Measurements from ENCODE around the gene OR51G2. TPM values are rescaled to one million over a fixed set of nuclear protein-coding genes. Genes with fewer than 3 reads are reported as not detected.
"Not testable (repeated sequence)": the region's sequence is repeated elsewhere in the genome, so short reads cannot be mapped to it uniquely, and the experiment has no call there.

Gene OR51G2, protein sequence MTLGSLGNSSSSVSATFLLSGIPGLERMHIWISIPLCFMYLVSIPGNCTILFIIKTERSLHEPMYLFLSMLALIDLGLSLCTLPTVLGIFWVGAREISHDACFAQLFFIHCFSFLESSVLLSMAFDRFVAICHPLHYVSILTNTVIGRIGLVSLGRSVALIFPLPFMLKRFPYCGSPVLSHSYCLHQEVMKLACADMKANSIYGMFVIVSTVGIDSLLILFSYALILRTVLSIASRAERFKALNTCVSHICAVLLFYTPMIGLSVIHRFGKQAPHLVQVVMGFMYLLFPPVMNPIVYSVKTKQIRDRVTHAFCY
- total RNA-seq, result not detected

DNA sequence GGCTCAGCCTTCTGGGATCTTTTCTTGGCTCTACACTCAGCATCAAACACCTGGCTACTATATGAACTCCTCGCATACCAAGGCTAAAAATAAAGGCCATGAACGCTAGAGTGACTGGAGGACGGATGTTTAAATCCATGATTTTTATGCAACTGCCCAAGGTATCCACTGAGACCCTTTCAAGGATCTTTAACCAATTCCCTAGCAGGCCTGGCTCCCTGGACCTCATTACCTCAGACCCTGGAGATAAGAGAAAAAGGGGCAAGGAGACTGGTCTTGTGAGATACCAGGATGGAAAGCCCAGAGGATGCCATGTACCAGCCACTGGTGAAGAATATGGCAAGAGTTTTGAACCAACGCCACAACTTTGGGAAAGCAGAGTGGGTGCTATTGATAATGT is at the start of gene OR51G2:
Gene OR51G2, minus strand, starts transcription at position 101 of the 400 bp plus-strand sequence. CDS start 3,687 bp downstream, outside the sequence.
- no peak within 1 kb of the TSS for H3K4me3 Mint-ChIP-seq
- H3K4me1 Mint-ChIP-seq, result no peaks in the 10 kb centered on the region
- ChIA-PET CTCF (no interaction called here), POLR2A (no interaction called here)
- H3K9me3 Mint-ChIP-seq, result no peaks in the 10 kb centered on the region
- H3K27ac Mint-ChIP-seq, result no peak within 1 kb of the TSS
- DNase-seq, result no peak
- H3K27me3 Mint-ChIP-seq, result no peaks in the 10 kb centered on the region
- H3K36me3 Mint-ChIP-seq (ENCODE audit: low read depth), result no peaks in the 10 kb centered on the region

DNA sequence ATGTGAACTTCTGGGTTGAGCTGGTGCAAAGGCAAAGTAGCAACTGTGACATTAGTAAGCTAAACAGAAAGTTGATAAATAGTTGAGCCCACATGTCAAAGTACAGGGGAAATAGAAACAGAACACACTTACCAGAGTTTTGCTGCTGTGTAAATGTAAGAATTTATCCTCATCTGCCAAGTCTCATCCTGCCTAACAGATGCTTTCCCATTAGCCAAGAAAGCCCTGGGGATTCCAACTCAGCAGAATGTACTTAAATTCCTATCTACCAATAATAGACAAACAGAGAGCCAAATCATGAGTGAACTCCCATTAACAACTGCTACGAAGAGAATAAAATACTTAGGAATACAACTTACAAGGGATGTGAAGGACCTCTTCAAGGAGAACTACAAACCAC is 43.7 kb upstream of the OR51G2 start:
- H3K9me3 Mint-ChIP-seq, result peaks cover 2% of the 10 kb centered on the region
- POLR2A ChIA-PET, result no interaction called here
- H3K27me3 Mint-ChIP-seq, result no peaks in the 10 kb centered on the region
- H3K4me1 Mint-ChIP-seq, result no peaks in the 10 kb centered on the region
- no peak for DNase-seq
- H3K36me3 Mint-ChIP-seq (ENCODE audit: low read depth), result no peaks in the 10 kb centered on the region
- H3K4me3 Mint-ChIP-seq, result no peak overlapping the region
- no peak overlapping the region for H3K27ac Mint-ChIP-seq
- CTCF ChIA-PET, result no interaction called here

DNA sequence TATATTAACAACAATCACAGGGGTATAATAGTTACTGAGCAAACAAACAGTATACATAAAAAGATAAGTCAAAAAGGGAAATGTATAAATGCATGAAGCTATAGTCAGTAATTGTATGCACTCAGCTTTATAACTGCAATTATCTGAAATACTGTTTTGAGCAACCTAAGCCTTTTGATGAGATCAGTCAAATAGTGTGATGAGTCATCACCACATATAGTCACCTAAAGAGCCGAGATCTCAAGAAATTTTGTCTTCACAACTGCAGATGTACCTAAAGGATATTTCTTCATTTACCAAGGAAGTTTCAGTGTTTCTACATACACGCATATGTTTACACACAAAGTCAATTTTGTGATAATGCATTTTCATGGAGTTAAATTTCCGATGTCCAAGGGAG is 41.7 kb upstream of the OR51G2 start:
- Mint-ChIP-seq H3K4me1 (no peaks in the 10 kb centered on the region), H3K4me3 (no peak overlapping the region), H3K27ac (no peak overlapping the region), H3K27me3 (no peaks in the 10 kb centered on the region), H3K9me3 (peaks cover 2% of the 10 kb centered on the region), H3K36me3 (ENCODE audit: low read depth) (no peaks in the 10 kb centered on the region)
- POLR2A ChIA-PET, result no interaction called here
- DNase-seq, result no peak
- CTCF ChIA-PET, result no interaction called here

DNA sequence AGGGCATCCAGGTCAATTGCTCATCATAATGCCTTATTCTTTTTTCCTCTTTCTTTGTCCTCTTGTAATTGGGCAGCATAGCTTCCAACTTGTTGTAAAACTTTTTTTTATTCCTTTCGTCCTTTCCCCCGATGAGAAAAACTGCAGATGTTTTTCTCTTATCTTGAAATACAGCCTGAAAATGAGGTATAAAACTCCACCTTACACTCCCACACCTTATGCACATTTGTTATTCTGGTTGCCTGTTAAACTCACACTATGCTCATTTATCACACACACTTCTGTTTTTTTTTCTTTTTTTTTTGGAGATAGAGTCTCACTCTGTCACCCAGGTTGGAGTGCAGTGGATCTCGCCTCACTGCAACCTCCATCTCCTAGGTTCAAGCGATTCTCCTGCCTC is 38.2 kb upstream of the OR51G2 start:
- no peak for DNase-seq
- ChIA-PET CTCF (no interaction called here), POLR2A (no interaction called here)
- Mint-ChIP-seq H3K9me3 (peaks cover 2% of the 10 kb centered on the region), H3K4me1 (no peaks in the 10 kb centered on the region), H3K27ac (no peak overlapping the region), H3K27me3 (no peaks in the 10 kb centered on the region), H3K4me3 (no peak overlapping the region), H3K36me3 (ENCODE audit: low read depth) (no peaks in the 10 kb centered on the region)

DNA sequence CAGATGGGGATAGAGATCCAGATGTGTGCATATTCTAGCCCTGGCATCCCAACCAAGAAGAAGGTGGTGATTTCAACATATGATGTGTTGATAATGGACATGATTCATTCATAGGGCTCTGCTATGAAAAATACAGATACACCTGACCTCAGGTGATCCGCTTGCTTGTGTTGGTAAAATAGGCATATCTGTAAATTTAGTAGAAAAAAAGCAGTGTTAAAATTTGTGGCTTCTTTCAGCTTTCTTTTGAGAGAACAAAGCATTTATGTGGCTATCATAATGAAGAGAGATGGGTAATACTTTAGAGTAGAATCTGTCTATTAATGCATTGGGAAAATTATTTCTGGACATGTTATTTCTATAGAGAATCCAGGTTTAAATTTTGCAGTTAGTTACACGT is 36.5 kb upstream of the OR51G2 start, which contains the start of gene OR51A2:
Gene OR51A2, minus strand, starts transcription at position 101 of the 400 bp plus-strand sequence. Its CDS starts 0 bp downstream, at position 101.
- H3K36me3 Mint-ChIP-seq (ENCODE audit: low read depth); H3K27ac Mint-ChIP-seq; DNase-seq; H3K27me3 Mint-ChIP-seq; CTCF ChIA-PET; POLR2A ChIA-PET; H3K4me1 Mint-ChIP-seq; H3K4me3 Mint-ChIP-seq; H3K9me3 Mint-ChIP-seq: not testable (repeated sequence)

DNA sequence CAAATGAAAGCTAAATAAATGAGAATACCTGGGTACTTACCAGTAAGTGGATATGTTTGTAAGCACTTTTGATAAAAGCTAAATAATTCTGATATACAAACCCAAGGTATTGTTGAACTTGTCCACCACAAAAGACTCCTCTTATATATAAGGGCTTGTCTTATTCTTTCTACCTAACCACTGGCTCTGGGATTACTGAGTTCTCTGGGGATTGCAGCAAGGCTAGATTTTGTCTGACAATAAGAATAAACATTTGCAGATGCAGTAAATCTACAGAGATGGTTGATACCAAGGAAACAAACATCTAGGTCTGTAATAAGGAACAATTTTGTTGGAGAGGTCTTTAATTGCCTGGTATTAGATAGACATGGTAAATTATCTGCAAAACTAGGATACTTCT is 28.4 kb upstream of the OR51G2 start, which contains the start of gene OR51A4:
Gene OR51A4, minus strand, starts transcription at position 101 of the 400 bp plus-strand sequence. CDS start 505 bp downstream, outside the sequence.
- Mint-ChIP-seq H3K9me3 (no peaks in the 10 kb centered on the region), H3K4me1 (no peaks in the 10 kb centered on the region), H3K36me3 (ENCODE audit: low read depth) (no peaks in the 10 kb centered on the region), H3K27me3 (no peaks in the 10 kb centered on the region), H3K27ac (no peak within 1 kb of the TSS), H3K4me3 (no peak within 1 kb of the TSS)
- DNase-seq, result no peak
- POLR2A ChIA-PET, result no interaction called here
- CTCF ChIA-PET, result no interaction called here

DNA sequence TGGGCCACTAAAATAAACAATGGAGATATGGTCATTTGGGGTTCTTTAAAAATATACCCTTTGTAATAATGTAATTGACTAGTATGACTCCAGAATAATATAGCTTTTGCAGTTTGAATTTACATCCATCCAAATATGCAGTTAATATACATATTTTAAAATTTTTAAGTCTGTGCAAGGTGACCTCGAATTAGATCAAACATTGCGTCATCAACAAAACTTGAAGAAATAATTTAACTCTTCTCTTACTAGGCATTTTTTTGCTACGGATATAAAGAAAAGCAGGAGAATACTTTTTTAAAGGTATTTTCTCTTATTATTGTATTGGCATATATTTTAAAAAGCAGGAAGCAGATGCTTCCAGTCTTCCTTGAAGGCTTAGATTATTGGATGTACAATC is 17.6 kb upstream of the OR51G2 start:
- Mint-ChIP-seq H3K9me3 (peaks cover 2% of the 10 kb centered on the region), H3K27ac (no peak overlapping the region), H3K4me3 (no peak overlapping the region), H3K27me3 (no peaks in the 10 kb centered on the region), H3K4me1 (no peaks in the 10 kb centered on the region), H3K36me3 (ENCODE audit: low read depth) (no peaks in the 10 kb centered on the region)
- DNase-seq, result no peak
- CTCF ChIA-PET, result no interaction called here
- POLR2A ChIA-PET, result no interaction called here

DNA sequence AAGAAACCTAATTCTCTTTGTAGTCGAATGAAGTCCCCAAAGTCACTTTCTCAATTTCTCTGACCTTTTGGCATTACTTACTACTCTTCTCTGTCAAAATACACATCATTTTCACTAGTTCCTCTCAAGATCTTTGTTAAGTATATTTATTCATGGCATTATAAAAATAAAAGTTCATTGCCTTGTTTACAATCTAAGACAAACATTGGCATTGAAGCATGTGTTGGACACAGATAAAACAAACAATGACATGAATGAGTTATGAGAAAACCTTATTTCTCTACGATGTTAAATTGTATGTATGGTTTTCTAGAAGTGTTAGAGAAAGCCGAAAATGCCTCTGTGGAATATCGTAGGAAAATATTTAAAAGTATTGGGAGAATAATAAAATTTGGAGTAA is 13.6 kb upstream of the OR51G2 start:
- H3K27ac Mint-ChIP-seq, result no peak overlapping the region
- POLR2A ChIA-PET, result no interaction called here
- CTCF ChIA-PET, result no interaction called here
- DNase-seq, result no peak
- H3K36me3 Mint-ChIP-seq (ENCODE audit: low read depth), result no peaks in the 10 kb centered on the region
- H3K27me3 Mint-ChIP-seq, result no peaks in the 10 kb centered on the region
- H3K4me3 Mint-ChIP-seq, result no peak overlapping the region
- H3K9me3 Mint-ChIP-seq, result peaks cover 2% of the 10 kb centered on the region
- no peaks in the 10 kb centered on the region for H3K4me1 Mint-ChIP-seq

DNA sequence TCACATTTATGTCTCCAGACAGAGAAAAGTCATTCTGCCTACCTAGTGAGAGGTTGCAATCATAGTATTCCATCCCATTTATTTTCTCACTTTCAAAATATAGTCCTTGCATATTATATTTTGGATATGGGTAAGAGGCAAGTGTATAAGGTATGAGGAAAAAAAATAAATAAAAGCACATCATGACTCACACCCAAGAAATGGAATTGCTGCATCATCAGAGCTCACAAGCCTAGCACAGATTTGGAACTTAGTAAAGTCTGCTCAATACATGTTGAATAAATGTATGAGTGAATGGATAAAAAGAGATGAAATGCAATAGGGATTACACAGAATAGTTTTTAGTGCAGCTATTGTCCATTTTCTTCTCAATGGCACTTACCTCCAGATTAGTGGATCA is 7.5 kb upstream of the OR51G2 start:
- Mint-ChIP-seq H3K4me3 (no peak overlapping the region), H3K27me3 (no peaks in the 10 kb centered on the region), H3K27ac (no peak overlapping the region), H3K9me3 (no peaks in the 10 kb centered on the region), H3K4me1 (no peaks in the 10 kb centered on the region), H3K36me3 (ENCODE audit: low read depth) (no peaks in the 10 kb centered on the region)
- DNase-seq, result no peak
- CTCF ChIA-PET, result no interaction called here
- POLR2A ChIA-PET, result no interaction called here

DNA sequence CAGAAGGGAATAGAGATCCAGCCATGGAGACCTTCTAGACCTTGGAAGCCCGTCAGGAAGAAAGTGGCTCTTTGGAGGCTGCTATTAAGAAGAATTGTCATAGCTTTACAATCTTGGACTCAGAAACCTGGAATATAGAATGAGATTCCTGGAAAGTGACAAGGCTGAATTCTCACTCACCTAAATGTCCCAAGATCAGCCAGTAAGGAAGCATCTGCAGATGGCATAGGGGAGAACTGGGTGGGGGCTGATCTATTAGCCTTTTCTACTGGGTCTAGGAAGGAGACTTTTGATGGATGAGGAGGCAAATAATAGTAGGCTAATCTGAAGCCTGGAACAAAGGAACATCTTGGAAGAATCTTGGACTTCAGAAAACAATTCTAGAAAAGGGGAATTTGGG is 5.1 kb upstream of the OR51G2 start, which contains the start of gene OR51G1:
Gene OR51G1, minus strand, starts transcription at position 101 of the 400 bp plus-strand sequence. Its CDS starts 0 bp downstream, at position 101.
- H3K4me3 Mint-ChIP-seq, result no peak within 1 kb of the TSS
- no peaks in the 10 kb centered on the region for H3K27me3 Mint-ChIP-seq
- H3K27ac Mint-ChIP-seq, result no peak within 1 kb of the TSS
- CTCF ChIA-PET, result no interaction called here
- POLR2A ChIA-PET, result no interaction called here
- H3K4me1 Mint-ChIP-seq, result no peaks in the 10 kb centered on the region
- no peak for DNase-seq
- no peaks in the 10 kb centered on the region for H3K9me3 Mint-ChIP-seq
- no peaks in the 10 kb centered on the region for H3K36me3 Mint-ChIP-seq (ENCODE audit: low read depth)

DNA sequence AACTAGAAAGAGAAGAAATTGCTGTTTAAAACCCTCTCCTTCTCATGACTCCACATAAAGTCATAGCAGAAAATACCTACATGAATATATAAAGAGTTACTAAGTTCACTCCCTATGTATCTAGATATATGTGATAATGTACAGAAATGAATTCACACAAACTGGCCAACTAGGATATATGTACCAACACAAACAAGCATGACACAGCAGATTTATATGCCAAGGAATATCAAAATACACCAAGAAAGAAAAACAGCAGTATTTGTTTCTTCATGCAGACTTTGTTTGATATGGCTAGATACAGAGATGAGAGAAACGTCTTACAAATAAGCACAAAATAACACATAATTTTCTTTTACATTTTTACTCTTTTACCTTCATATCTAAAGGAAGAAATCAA is 3.2 kb upstream of the OR51G2 start:
- H3K4me3 Mint-ChIP-seq, result no peak overlapping the region
- ChIA-PET CTCF (no interaction called here), POLR2A (no interaction called here)
- no peaks in the 10 kb centered on the region for H3K27me3 Mint-ChIP-seq
- no peaks in the 10 kb centered on the region for H3K36me3 Mint-ChIP-seq (ENCODE audit: low read depth)
- no peaks in the 10 kb centered on the region for H3K4me1 Mint-ChIP-seq
- DNase-seq, result no peak
- H3K27ac Mint-ChIP-seq, result no peak overlapping the region
- H3K9me3 Mint-ChIP-seq, result no peaks in the 10 kb centered on the region

DNA sequence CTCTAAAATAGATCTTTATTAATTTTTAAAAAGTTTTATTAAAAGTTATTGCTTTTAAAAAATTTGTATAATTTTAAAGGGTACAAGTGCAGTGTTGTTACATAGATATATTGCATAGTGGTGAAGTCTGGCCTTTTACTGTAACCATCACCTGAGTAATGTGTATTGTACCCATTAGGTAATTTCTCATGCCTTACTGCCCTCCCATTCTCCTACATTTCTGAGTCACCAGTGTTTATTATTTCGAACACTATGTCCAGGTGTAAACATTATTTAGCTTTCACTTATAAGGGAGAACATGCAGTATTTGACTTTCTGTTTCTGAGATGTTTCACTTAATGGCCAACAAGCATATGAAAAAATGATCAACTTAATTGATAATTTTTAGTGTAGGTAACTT is 2.6 kb upstream of the OR51G2 start:
- H3K4me3 Mint-ChIP-seq, result no peak overlapping the region

DNA sequence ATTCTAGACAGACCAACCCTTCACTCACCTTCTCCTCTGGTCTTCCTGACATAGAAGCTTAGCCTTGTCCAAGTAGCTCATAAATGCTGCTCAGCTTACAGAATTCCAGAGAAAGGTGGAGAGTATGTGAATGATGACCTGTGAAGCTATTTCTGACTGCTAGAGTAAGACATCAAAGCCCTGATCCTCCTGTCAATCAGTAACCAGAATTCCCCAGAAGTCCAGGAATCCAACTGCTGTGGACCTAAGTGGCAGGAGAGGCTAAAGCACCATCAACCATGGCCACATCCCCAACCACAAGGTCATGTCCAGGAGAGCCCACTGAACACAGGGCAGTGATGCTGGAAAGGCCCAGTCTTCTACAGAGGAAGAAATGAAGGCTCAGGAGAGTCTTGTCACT is 2.6 kb downstream of the OR51G2 start:
- no peak for DNase-seq
- Mint-ChIP-seq H3K4me1 (no peaks in the 10 kb centered on the region), H3K27me3 (no peaks in the 10 kb centered on the region), H3K36me3 (ENCODE audit: low read depth) (no peaks in the 10 kb centered on the region), H3K4me3 (no peak overlapping the region), H3K9me3 (no peaks in the 10 kb centered on the region), H3K27ac (no peak overlapping the region)
- ChIA-PET CTCF (no interaction called here), POLR2A (no interaction called here)

More for the DNA sequence above, 2.6 kb upstream of the OR51G2 start:
- ChIA-PET POLR2A (no interaction called here), CTCF (no interaction called here)
- no peak overlapping the region for H3K27ac Mint-ChIP-seq
- no peaks in the 10 kb centered on the region for H3K27me3 Mint-ChIP-seq
- H3K4me1 Mint-ChIP-seq, result no peaks in the 10 kb centered on the region
- no peak for DNase-seq
- H3K36me3 Mint-ChIP-seq (ENCODE audit: low read depth), result no peaks in the 10 kb centered on the region
- H3K9me3 Mint-ChIP-seq, result no peaks in the 10 kb centered on the region

DNA sequence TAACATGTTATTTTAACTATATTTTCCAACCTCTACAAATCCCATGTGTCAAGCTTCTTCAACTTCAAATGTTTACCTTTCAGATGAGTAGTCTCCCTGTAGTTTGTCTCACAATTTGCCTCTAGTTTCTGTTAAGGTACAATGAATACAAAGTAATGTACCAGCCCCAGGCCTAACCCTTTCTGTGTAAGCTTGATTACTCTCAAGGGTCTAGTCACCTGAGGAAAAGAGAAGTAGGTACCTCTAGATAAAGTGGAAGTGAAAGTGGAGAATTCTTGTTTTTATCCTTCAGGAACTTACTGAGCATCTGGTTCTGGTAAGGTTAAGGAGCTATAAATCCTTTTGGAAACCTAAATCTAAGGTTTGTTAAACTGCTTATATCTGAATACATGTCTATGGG is 15.7 kb downstream of the OR51G2 start, which contains the start of gene OR51A7:
Gene OR51A7, plus strand, starts transcription at position 300 of the 400 bp plus-strand sequence. CDS start 3,587 bp downstream, outside the sequence.
- Mint-ChIP-seq H3K36me3 (ENCODE audit: low read depth) (no peaks in the 10 kb centered on the region), H3K4me1 (no peaks in the 10 kb centered on the region), H3K27me3 (no peaks in the 10 kb centered on the region), H3K4me3 (no peak within 1 kb of the TSS), H3K27ac (no peak within 1 kb of the TSS), H3K9me3 (no peaks in the 10 kb centered on the region)
- POLR2A ChIA-PET, result no interaction called here
- DNase-seq, result no peak
- CTCF ChIA-PET, result no interaction called here

Data from activated CD4-positive, alpha-beta memory T cell treated with anti-CD3 and anti-CD28 coated beads, Interleukin-2, amount 10 ng/mL, durations not matched to agents 7 days and 5 days (primary cell).